Calu3 (cell line): Measurements from ENCODE around the gene ADGRL2. TPM values are rescaled to one million over a fixed set of nuclear protein-coding genes. Genes with fewer than 3 reads are reported as not detected.
A peak's percentile ranks its signal among the peaks of the same experiment; 100 is the strongest.

Source experiments
- BruUV-seq: library from RNA; stranded (reverse); fragments of 400-500 nt; replicated peaks from 2 replicates; lab custom pipeline; 2021; lab: Mats Ljungman, UMichigan
- CTCF ChIA-PET: fragments of 300-600 bp; sonication (Branson Sonifier 250); formaldehyde crosslinking; loops from one replicate; lab custom pipeline; 2022; ENCODE audit warnings: antibody characterized with exemption; lab: Charles Lee
- DNase-seq: peaks from one replicate; pipeline ENCODE4 v3.0.0; 2022
- H3K27ac Mint-ChIP-seq: one replicate; pipeline ENCODE4 v1.8.0; 2022; ENCODE audit warnings: mixed read lengths; ENCODE audit not compliant: unreplicated experiment
- H3K27me3 Mint-ChIP-seq: one replicate; pipeline ENCODE4 v1.8.0; 2022; ENCODE audit warnings: mixed read lengths; ENCODE audit not compliant: unreplicated experiment
- H3K36me3 Mint-ChIP-seq: one replicate; pipeline ENCODE4 v1.8.0; 2022; ENCODE audit warnings: mild to moderate bottlenecking, moderate library complexity, mixed read lengths; ENCODE audit not compliant: insufficient read depth, unreplicated experiment
- H3K4me1 Mint-ChIP-seq: one replicate; pipeline ENCODE4 v1.8.0; 2022; ENCODE audit warnings: mild to moderate bottlenecking, low read depth, mixed read lengths; ENCODE audit not compliant: unreplicated experiment
- H3K4me3 Mint-ChIP-seq: one replicate; pipeline ENCODE4 v1.8.0; 2022; ENCODE audit warnings: mild to moderate bottlenecking, low read depth, moderate library complexity, mixed read lengths; ENCODE audit not compliant: unreplicated experiment
- H3K9me3 Mint-ChIP-seq: one replicate; pipeline ENCODE4 v1.8.0; 2022; ENCODE audit warnings: low read depth, mixed read lengths; ENCODE audit not compliant: unreplicated experiment
- CTCF ChIP-seq: fragments of 200-600 bp; IDR thresholded peaks from one replicate; pipeline ENCODE4 v1.8.0; 2022; ENCODE audit warnings: antibody characterized with exemption; ENCODE audit not compliant: unreplicated experiment
- intact Hi-C: fragments of 100-400 bp; cut with micrococcal nuclease; formaldehyde crosslinking; loops from one replicate; pipeline ENCODE4 v1.10.0; 2022; ENCODE audit not compliant: unreplicated experiment
- total RNA-seq: library from RNA; stranded (reverse); gene quantifications from 2 replicates; pipeline ENCODE4 v1.2.3, GENCODE V29; 2022

Gene ADGRL2
- total RNA-seq, 1 experiment from 2014 or later = 72.3 TPM

- DNase-seq = peak; percentile 14
- Mint-ChIP-seq H3K4me1 (peaks cover 17% of the 10 kb centered on the region), H3K9me3 (no peaks in the 10 kb centered on the region), H3K36me3 (peaks cover 55% of the 10 kb centered on the region), H3K4me3 (peak overlapping the region; percentile 91), H3K27ac (peak overlapping the region; percentile 61), H3K27me3 (no peaks in the 10 kb centered on the region)
- CTCF ChIA-PET = no interaction called here
- intact Hi-C loops = loop anchor here (5.0 to 10.0 kb wide), 2 partner anchors 121 to 499 kb away; no protein-coding TSS in a partner anchor
- BruUV-seq = no TSS peak
- TF ChIP-seq CTCF = no peak
Observed at GRCh38 chr1:81803431-81804110, 2.8 kb downstream of the ADGRL2 start.

DNA sequence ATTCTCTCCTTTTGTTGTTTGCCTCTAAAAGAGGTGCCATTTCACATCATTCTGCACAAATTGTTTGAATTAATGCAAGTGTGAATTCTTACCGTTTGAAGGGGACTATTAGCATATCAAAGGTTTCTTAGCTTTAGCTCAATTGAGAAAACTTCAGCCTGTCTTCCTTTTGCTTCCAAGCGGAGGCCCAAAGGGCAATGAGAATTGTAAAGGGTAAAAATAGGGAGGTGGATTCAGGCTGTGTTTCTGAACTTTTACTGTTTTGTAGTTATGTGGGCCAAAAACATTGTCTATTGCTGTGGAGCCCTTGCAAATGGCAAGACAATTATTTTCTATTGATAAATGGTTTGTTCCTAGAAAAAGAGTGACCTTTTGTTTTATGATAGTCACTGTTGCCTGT is 3.6 kb downstream of the ADGRL2 start:
- no peaks in the 10 kb centered on the region for H3K9me3 Mint-ChIP-seq
- peaks cover 17% of the 10 kb centered on the region for H3K4me1 Mint-ChIP-seq
- DNase-seq = no peak
- no peaks in the 10 kb centered on the region for H3K27me3 Mint-ChIP-seq
- no TSS peak for BruUV-seq
- CTCF ChIA-PET = no interaction called here
- peak overlapping the region; percentile 61 for H3K27ac Mint-ChIP-seq
- intact Hi-C loops = loop anchor here (5.0 to 10.0 kb wide), 2 partner anchors 122 to 500 kb away; no protein-coding TSS in a partner anchor
- peaks cover 60% of the 10 kb centered on the region for H3K36me3 Mint-ChIP-seq
- H3K4me3 Mint-ChIP-seq = peak overlapping the region; percentile 91
- TF ChIP-seq CTCF = no peak

DNA sequence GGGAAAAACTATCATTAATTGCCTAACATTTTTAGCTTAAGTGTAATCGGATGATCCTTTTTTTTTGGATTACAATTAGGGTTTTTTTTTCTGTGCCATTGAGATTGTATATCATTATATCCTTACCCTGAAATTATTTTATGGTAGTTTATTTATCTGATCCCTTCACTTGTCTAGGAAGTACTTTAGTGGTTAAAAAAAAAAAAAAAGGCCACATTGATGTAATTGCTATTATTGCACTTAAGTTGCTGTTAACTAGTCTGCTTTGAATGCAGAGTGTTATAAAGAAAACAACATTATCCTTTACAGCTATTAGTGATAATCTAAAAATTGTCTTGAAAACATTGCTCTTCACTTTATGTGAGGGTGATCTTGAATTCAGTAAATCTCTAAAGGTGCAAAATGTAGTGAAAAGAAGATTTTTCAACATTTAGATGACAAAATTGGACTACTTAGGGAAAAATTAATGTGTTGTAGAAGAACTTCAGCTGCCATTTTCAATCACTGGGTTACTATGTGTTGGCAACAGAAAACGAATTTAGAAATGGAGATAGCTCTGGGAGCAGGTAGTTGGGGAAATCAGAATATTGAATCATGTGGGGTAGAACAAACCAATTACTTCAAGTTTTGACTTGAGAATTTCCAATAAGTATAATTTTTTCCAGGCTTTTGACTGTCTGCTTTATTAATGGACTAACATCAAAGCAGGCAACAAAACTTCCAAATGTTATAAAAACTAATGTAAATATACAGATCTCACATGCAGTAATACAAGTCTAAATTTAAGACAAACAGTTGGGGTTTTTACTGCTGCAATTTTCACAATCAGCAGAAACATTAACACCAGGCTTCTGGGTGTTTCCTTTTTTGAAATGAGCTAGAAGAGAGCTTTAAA is 5.0 kb downstream of the ADGRL2 start:
- Mint-ChIP-seq H3K36me3 (peaks cover 48% of the 10 kb centered on the region), H3K4me3 (peak overlapping the region; percentile 53), H3K4me1 (peaks cover 19% of the 10 kb centered on the region), H3K27ac (peak overlapping the region; percentile 90), H3K27me3 (no peaks in the 10 kb centered on the region), H3K9me3 (no peaks in the 10 kb centered on the region)
- no TSS peak for BruUV-seq
- no peak for DNase-seq
- TF ChIP-seq CTCF = no peak
- intact Hi-C loops = loop anchor here (5.0 to 10.0 kb wide), 3 partner anchors 172 to 1268 kb away; no protein-coding TSS in a partner anchor
- CTCF ChIA-PET = interaction anchor here (0.6 to 0.7 kb wide), 2 partner anchors 107 to 208 kb away, joined by 3 read pairs; no protein-coding TSS in a partner anchor

GRCh38 chr1:81806432-81806770 is 5.7 kb downstream of the ADGRL2 start:
- Mint-ChIP-seq H3K4me3 (no peak overlapping the region), H3K27me3 (no peaks in the 10 kb centered on the region), H3K4me1 (peaks cover 24% of the 10 kb centered on the region), H3K36me3 (peaks cover 42% of the 10 kb centered on the region), H3K9me3 (no peaks in the 10 kb centered on the region), H3K27ac (peak overlapping the region; percentile 90)
- no peak for DNase-seq
- no peak for TF ChIP-seq CTCF
- CTCF ChIA-PET = no interaction called here
- BruUV-seq = no TSS peak
- intact Hi-C loops = loop anchor here (5.0 to 10.0 kb wide), 3 partner anchors 171 to 1269 kb away; no protein-coding TSS in a partner anchor
